Adrenal gland (tissue), 5 donors: ENCODE measurements around the gene ANKRD2.

Source experiments
- POLR2A ChIP-seq, 2 donors: fragments of 450-650 bp; IDR thresholded peaks; one replicate each; pipeline ENCODE4 v1.6.1; 2017; ENCODE audit warnings: antibody characterized with exemption in 2 of 2, mild to moderate bottlenecking in 2 of 2, moderate library complexity in 1 of 2
- TF ChIP-seq, protein P1 (sequence below), 6 experiments: fragments of 450-650 bp in 4 of 6; fragments of 200-600 bp in 2 of 6; sonication (generic) in 1 of 6; IDR thresholded peaks; 1 replicate in 5 of 6; 2 replicates in 1 of 6; pipeline versions ENCODE4 v1.5.1 to v1.8.0; 2016 to 2021; ENCODE audit warnings: antibody characterized with exemption in 6 of 6, mild to moderate bottlenecking in 2 of 6, moderate library complexity in 1 of 6
- donor health status: DM: no; HTN: no; CAD: no.

DNA sequence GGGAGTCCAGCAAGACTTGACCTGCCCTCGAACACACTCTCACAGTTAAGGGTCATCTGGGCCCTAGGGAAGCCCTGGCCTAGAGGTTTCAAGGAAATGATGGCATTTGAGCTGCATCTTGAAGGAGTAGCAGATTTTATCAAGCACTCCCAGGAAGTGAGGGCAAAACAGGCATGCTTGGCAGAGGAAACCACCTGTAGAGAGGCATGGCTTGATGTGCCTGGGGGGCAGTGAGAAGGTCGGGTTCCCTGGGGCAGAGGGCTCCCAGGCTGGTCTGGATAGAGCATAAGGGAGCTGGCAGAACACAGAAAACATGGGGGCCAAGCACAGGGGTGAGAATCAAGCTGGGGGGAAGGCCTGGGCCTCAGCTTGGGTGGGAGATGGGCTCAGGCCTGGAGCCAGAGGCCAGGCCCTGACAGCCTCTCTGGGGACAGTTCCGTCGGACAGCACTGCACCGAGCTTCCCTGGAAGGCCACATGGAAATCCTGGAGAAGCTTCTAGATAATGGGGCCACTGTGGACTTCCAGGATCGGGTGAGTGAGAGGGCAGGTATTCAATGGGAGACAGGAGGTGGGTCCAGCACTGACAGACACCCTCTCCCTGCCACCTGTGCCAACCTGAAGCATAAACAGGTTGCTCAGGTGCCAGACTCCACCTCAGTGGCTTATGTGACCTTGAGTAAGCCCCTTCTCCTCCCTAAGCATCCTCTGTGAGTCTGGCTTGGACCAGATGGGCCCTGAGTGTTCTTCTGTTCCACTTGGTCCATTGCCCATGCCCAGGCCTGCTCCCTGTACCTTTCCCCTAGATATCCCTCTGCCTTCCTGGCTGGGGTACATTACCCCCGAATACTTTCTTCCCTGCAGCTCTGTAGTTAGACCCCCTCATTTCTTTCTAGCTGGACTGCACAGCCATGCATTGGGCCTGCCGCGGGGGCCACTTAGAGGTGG lies 8.1 kb downstream of the ANKRD2 start:
- TF ChIP-seq POLR2A (IDR thresholded peaks at IDR 0.05) = no peak
- TF ChIP-seq, protein P1, sequence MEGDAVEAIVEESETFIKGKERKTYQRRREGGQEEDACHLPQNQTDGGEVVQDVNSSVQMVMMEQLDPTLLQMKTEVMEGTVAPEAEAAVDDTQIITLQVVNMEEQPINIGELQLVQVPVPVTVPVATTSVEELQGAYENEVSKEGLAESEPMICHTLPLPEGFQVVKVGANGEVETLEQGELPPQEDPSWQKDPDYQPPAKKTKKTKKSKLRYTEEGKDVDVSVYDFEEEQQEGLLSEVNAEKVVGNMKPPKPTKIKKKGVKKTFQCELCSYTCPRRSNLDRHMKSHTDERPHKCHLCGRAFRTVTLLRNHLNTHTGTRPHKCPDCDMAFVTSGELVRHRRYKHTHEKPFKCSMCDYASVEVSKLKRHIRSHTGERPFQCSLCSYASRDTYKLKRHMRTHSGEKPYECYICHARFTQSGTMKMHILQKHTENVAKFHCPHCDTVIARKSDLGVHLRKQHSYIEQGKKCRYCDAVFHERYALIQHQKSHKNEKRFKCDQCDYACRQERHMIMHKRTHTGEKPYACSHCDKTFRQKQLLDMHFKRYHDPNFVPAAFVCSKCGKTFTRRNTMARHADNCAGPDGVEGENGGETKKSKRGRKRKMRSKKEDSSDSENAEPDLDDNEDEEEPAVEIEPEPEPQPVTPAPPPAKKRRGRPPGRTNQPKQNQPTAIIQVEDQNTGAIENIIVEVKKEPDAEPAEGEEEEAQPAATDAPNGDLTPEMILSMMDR (IDR thresholded peaks at IDR 0.05) = no peak
